K562 (cell line): ENCODE results near the gene HADHA. TPM values are rescaled to one million over a fixed set of nuclear protein-coding genes. Genes with fewer than 3 reads are reported as not detected.
A peak's percentile ranks its signal among the peaks of the same experiment; 100 is the strongest.

Experiments
- BHLHE40 ChIP-seq: IDR thresholded peaks from 2 replicates; pipeline ENCODE4 v1.6.1; 2011; ENCODE audit warnings: low read length, improper control_type of control experiment
- EP400 ChIP-seq: fragments of 450-650 bp; IDR thresholded peaks from 2 replicates; pipeline ENCODE4 v1.6.1; 2017; ENCODE audit warnings: antibody characterized with exemption, mild to moderate bottlenecking, moderate library complexity
- FOXP1 ChIP-seq: sonication (generic); formaldehyde crosslinking; IDR thresholded peaks from 2 replicates; pipeline ENCODE4 v1.8.0; 2022; ENCODE audit warnings: mild to moderate bottlenecking, missing genetic modification reagents
- HDAC8 ChIP-seq: fragments of 450-650 bp; IDR thresholded peaks from 2 replicates; pipeline ENCODE4 v1.6.1; 2016; ENCODE audit warnings: mild to moderate bottlenecking, missing genetic modification characterization, moderate library complexity, missing compliant biosample characterization
- KAT7 ChIP-seq: sonication (generic); formaldehyde crosslinking; IDR thresholded peaks from 2 replicates; pipeline ENCODE4 v1.8.0; 2022; ENCODE audit warnings: missing genetic modification reagents, mild to moderate bottlenecking, borderline replicate concordance
- MAZ ChIP-seq, 2 experiments: fragments of 450-650 bp in 1 of 2; sonication (generic) in 1 of 2; formaldehyde crosslinking; IDR thresholded peaks in 1 of 2; conservative IDR thresholded peaks in 1 of 2; 2 replicates each; pipeline versions ENCODE4 v1.4.0 to v1.5.0; 2020; ENCODE audit warnings: mild to moderate bottlenecking in 1 of 2, missing genetic modification reagents in 1 of 2
- MEF2A ChIP-seq: IDR thresholded peaks from 2 replicates; pipeline ENCODE4 v1.6.1; 2011; ENCODE audit warnings: low read depth, mild to moderate bottlenecking, low read length, moderate library complexity; ENCODE audit not compliant: control insufficient read depth
- MYC ChIP-seq, 2 experiments: fragments of 250-450 bp in 1 of 2; sonication (Bioruptor Pico) in 1 of 2; IDR thresholded peaks; 2 replicates each; pipeline versions ENCODE4 v1.5.1 to v1.6.1; 2012 to 2021; ENCODE audit warnings: low read depth in 2 of 2, borderline replicate concordance in 1 of 2, improper control_type of control experiment in 1 of 2, low read length in 1 of 2, mild to moderate bottlenecking in 1 of 2, moderate library complexity in 1 of 2
- PPARD ChIP-seq: fragments of 250-450 bp; sonication (Bioruptor Pico); IDR thresholded peaks from 2 replicates; pipeline ENCODE4 v1.8.0; 2022; ENCODE audit warnings: inconsistent platforms, mild to moderate bottlenecking, moderate library complexity
- RBM34 ChIP-seq: fragments of 200-400 bp; formaldehyde crosslinking; IDR thresholded peaks from 2 replicates; pipeline ENCODE4 v1.6.1; 2018; ENCODE audit warnings: low read length, borderline replicate concordance; ENCODE audit not compliant: insufficient read depth
- SIN3A ChIP-seq, 2 experiments: fragments of 150-350 bp in 1 of 2; IDR thresholded peaks; 2 replicates each; pipeline ENCODE4 v1.6.1; 2011 to 2016; ENCODE audit warnings: borderline replicate concordance in 2 of 2, low read depth in 2 of 2, low read length in 2 of 2, mild to moderate bottlenecking in 2 of 2, moderate library complexity in 2 of 2; ENCODE audit not compliant: control insufficient read depth in 1 of 2
- VEZF1 ChIP-seq: fragments of 200-800 bp; sonication (Bioruptor generic); IDR thresholded peaks from 2 replicates; pipeline ENCODE4 v1.6.1; 2017; ENCODE audit warnings: missing genetic modification characterization, missing compliant biosample characterization
- ZFP91 ChIP-seq: sonication (generic); formaldehyde crosslinking; IDR thresholded peaks from 2 replicates; pipeline ENCODE4 v1.8.0; 2022; ENCODE audit warnings: mild to moderate bottlenecking, missing genetic modification reagents
- ZNF592 ChIP-seq: fragments of 450-650 bp; IDR thresholded peaks from 2 replicates; pipeline ENCODE4 v1.6.1; 2017; ENCODE audit warnings: antibody characterized with exemption, mild to moderate bottlenecking
- ZNF639 ChIP-seq, 2 experiments: fragments of 200-800 bp in 1 of 2; sonication (Bioruptor generic) in 1 of 2; sonication (generic) in 1 of 2; formaldehyde crosslinking in 1 of 2; IDR thresholded peaks in 1 of 2; conservative IDR thresholded peaks in 1 of 2; 2 replicates each; pipeline versions ENCODE4 v1.5.0 to v1.6.1; 2016 to 2020; ENCODE audit warnings: missing compliant biosample characterization in 1 of 2, missing genetic modification characterization in 1 of 2, missing genetic modification reagents in 1 of 2
- polyA plus RNA-seq, 8 experiments: library from polyadenylated mRNA; depleted of rRNA in 4 of 8; stranded (reverse) in 5 of 8; unstranded in 3 of 8; fragments of >200 nt; fragmentation: Nextera tagmentation in 2 of 8; fragmentation: Illumina TruSeq in 1 of 8; extraction: Ambion mirVana in 2 of 8; extraction: Trizol in 1 of 8; gene quantifications; 2 replicates each; pipeline versions ENCODE4 v1.2.1 to v1.2.3, GENCODE V29; 2011 to 2014; ENCODE audit warnings: inconsistent platforms in 1 of 8, missing spikeins in 1 of 8
- total RNA-seq, 7 experiments: library from RNA; depleted of rRNA in 6 of 7; stranded (reverse); fragments of >200 nt in 6 of 7; fragmentation: Illumina TruSeq in 2 of 7; extraction: Trizol in 2 of 7; gene quantifications; 2 replicates each; pipeline versions ENCODE4 v1.2.1 to v1.2.3, GENCODE V29; 2011 to 2021; ENCODE audit warnings: low replicate concordance in 1 of 7

The HADHA gene
- total and polyA plus RNA-seq, 9 of the 15 experiments (the other 6 are each of a cell fraction or from before 2014, with no cell fraction given): 145 to 326 (median 202) TPM

GRCh38 chr2:26184555-26185303, 59.7 kb downstream of the HADHA start (continued):
- TF ChIP-seq ZNF592 (peak; percentile 97), HDAC8 (peak; percentile 84), MEF2A (0 out of 2 replicates have a peak, but pooled peaks have one; percentile 24), VEZF1 (CRISPR knock-in tag) (peak; percentile 60), FOXP1 (CRISPR knock-in tag) (peak; percentile 47; the same call in 1 of the 2 replicates), RBM34 (no peak), PPARD (no peak), KAT7 (CRISPR knock-in tag) (peak; percentile 76; the same call in 1 of the 2 replicates), ZFP91 (CRISPR knock-in tag) (peak; percentile 59; the same call in 1 of the 2 replicates), ZNF639 (CRISPR knock-in tag; conservative IDR thresholded peaks at IDR 0.05 in 1 of 2, IDR thresholded peaks at IDR 0.05 in 1 of 2) (peak in 1 of 2 experiments; percentile 84; a peak in 2 of 4 replicates), MYC (IDR thresholded peaks at IDR 0.05; ENCODE audit: low read depth, low read length) (peak; percentile 91), MYC (CRISPR knock-in tag; IDR thresholded peaks at IDR 0.05; ENCODE audit: borderline replicate concordance, low read depth) (no peak), EP400 (peak; percentile 35; the same call in 1 of the 2 replicates), SIN3A (IDR thresholded peaks at IDR 0.05; ENCODE audit: borderline replicate concordance in 2 of 2, control insufficient read depth in 1 of 2, low read depth in 2 of 2, low read length in 2 of 2) (0 out of 4 replicates have a peak, but pooled peaks have one; percentile 17 to 43), BHLHE40 (no peak), MAZ (CRISPR knock-in tag; conservative IDR thresholded peaks at IDR 0.05 in 1 of 2, IDR thresholded peaks at IDR 0.05 in 1 of 2) (peak in 1 of 2 experiments; percentile 55)
